Measurements from ENCODE around the gene CFL2. TPM values are rescaled to one million over a fixed set of nuclear protein-coding genes. Genes with fewer than 3 reads are reported as not detected.

The CFL2 gene
- total RNA-seq, 5 donors from 2014 or later (not counting 1 experiment from before 2014, with no cell fraction given), result 10.7 to 27.3 (median 13.9) TPM

- no peak for ATAC-seq (replicated peaks in 1 of 4)
- Histone ChIP-seq H3K4me3 (ENCODE audit: control insufficient read depth in 1 of 2, extremely low read depth in 1 of 2, low read length in 1 of 2) (no peak overlapping the region), H3K36me3 (ENCODE audit: control insufficient read depth in 2 of 2, extremely low read depth in 1 of 2, insufficient read depth in 1 of 2, low read length in 1 of 2) (no peaks in the 10 kb centered on the region), H3K9me3 (no peaks in the 10 kb centered on the region), H3K27ac (ENCODE audit: low read length) (no peak overlapping the region), H3K4me1 (ENCODE audit: control insufficient read depth in 1 of 2, extremely low read depth in 1 of 2, insufficient read depth in 2 of 2, low read length in 2 of 2) (peaks cover 0 to 4% of the 10 kb centered on the region in 2 experiments), H3K27me3 (replicated peaks in 1 of 2; ENCODE audit: control insufficient read depth in 2 of 2, extremely low read depth in 1 of 2, insufficient read depth in 2 of 2, low read length in 1 of 2) (no peaks in the 10 kb centered on the region)
- Mint-ChIP-seq H3K36me3 (no peaks in the 10 kb centered on the region), H3K4me1 (peaks cover 6 to 8% (median 7%) of the 10 kb centered on the region in 3 donors), H3K4me3 (no peak overlapping the region), H3K27me3 (no peaks in the 10 kb centered on the region), H3K27ac (no peak overlapping the region), H3K9me3 (no peaks in the 10 kb centered on the region)
- CTCF ChIA-PET, result interaction anchor here (0.7 to 2.3 kb wide), 4 partner anchors 18 to 123 kb away, joined by 4 to 21 read pairs (median 4); no protein-coding TSS in a partner anchor
- WGBS (ENCODE audit: insufficient coverage), result 100% methylated on average over 1 of the region's 3 CpGs
- POLR2A ChIA-PET, result no interaction called here
- no peak for DNase-seq
Measured at GRCh38 chr14:34723867-34724266, 9.5 kb upstream of the CFL2 start.

- Histone ChIP-seq H3K27me3 (replicated peaks in 1 of 2; ENCODE audit: control insufficient read depth in 2 of 2, extremely low read depth in 1 of 2, insufficient read depth in 2 of 2, low read length in 1 of 2) (no peaks in the 10 kb centered on the region), H3K27ac (ENCODE audit: low read length) (no peak overlapping the region), H3K4me3 (ENCODE audit: control insufficient read depth in 1 of 2, extremely low read depth in 1 of 2, low read length in 1 of 2) (no peak overlapping the region), H3K4me1 (ENCODE audit: control insufficient read depth in 1 of 2, extremely low read depth in 1 of 2, insufficient read depth in 2 of 2, low read length in 2 of 2) (peaks cover 0 to 4% of the 10 kb centered on the region in 2 experiments), H3K36me3 (ENCODE audit: control insufficient read depth in 2 of 2, extremely low read depth in 1 of 2, insufficient read depth in 1 of 2, low read length in 1 of 2) (no peaks in the 10 kb centered on the region), H3K9me3 (no peaks in the 10 kb centered on the region)
- POLR2A ChIA-PET, result interaction anchor here in 1 of 2 donors (0.6 kb wide), 1 partner anchor 682 kb away, joined by 3 read pairs; no protein-coding TSS in a partner anchor
- no peak overlapping the region for H3K27ac Mint-ChIP-seq
- DNase-seq (peak in 21 of 35 experiments; percentile 3 to 72 (median 15)), ATAC-seq (replicated peaks in 1 of 4) (peak in 3 of 4 experiments; percentile 34 to 58 (median 49))
- H3K9me3 Mint-ChIP-seq, result no peaks in the 10 kb centered on the region
- H3K36me3 Mint-ChIP-seq, result no peaks in the 10 kb centered on the region
- no peaks in the 10 kb centered on the region for H3K27me3 Mint-ChIP-seq
- WGBS (ENCODE audit: insufficient coverage), result 46% methylated on average over 3 of the region's 10 CpGs
- H3K4me3 Mint-ChIP-seq, result no peak overlapping the region
- CTCF ChIA-PET, result interaction anchor here (0.7 to 2.3 kb wide), 15 partner anchors 8 to 391 kb away, joined by 3 to 24 read pairs (median 4); partner anchors contain the start of genes CFL2 (in 1 of the 2) and FAM177A1 (in 1 of the 2)
- peaks cover 6 to 8% (median 7%) of the 10 kb centered on the region in 3 donors for H3K4me1 Mint-ChIP-seq
Measured at GRCh38 chr14:34722723-34723545, 8.5 kb upstream of the CFL2 start.

DNA sequence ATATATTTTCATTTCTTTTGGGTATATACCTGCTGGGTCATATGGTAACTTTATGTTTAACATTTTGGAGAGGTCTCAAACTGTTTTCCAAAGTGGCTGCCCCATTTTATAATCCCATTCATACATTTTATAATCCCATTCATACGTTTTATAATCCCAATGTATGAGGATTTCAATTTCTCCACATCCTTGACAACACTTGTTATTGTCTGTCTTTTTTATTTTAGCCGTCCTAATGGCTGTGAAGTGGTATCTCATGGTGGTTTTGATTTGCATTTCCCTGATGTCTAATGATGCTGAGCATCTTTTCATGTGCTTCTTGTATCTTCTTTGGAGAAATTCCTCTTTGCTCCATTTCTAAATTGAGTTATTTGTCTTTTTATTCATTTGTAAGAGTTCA lies 6.7 kb upstream of the CFL2 start:
- H3K9me3 ChIP-seq, result no peaks in the 10 kb centered on the region
- Mint-ChIP-seq H3K27me3 (no peaks in the 10 kb centered on the region), H3K4me1 (peaks cover 6 to 9% (median 7%) of the 10 kb centered on the region in 3 donors), H3K9me3 (no peaks in the 10 kb centered on the region), H3K4me3 (no peak overlapping the region), H3K36me3 (no peaks in the 10 kb centered on the region), H3K27ac (no peak overlapping the region)
- no peaks in the 10 kb centered on the region for H3K27me3 ChIP-seq (replicated peaks in 1 of 2; ENCODE audit: control insufficient read depth in 2 of 2, extremely low read depth in 1 of 2, insufficient read depth in 2 of 2, low read length in 1 of 2)
- no peak overlapping the region for H3K27ac ChIP-seq (ENCODE audit: low read length)
- DNase-seq (no peak), ATAC-seq (replicated peaks in 1 of 4) (no peak)
- CTCF ChIA-PET, result interaction anchor here (0.5 to 1.4 kb wide), 2 partner anchors 49 to 139 kb away, joined by 4 to 5 read pairs; no protein-coding TSS in a partner anchor
- peaks cover 0 to 4% of the 10 kb centered on the region in 2 experiments for H3K4me1 ChIP-seq (ENCODE audit: control insufficient read depth in 1 of 2, extremely low read depth in 1 of 2, insufficient read depth in 2 of 2, low read length in 2 of 2)
- no peaks in the 10 kb centered on the region for H3K36me3 ChIP-seq (ENCODE audit: control insufficient read depth in 2 of 2, extremely low read depth in 1 of 2, insufficient read depth in 1 of 2, low read length in 1 of 2)
- H3K4me3 ChIP-seq (ENCODE audit: control insufficient read depth in 1 of 2, extremely low read depth in 1 of 2, low read length in 1 of 2), result no peak overlapping the region
- no CpG with 5 or more reads among the region's 2 CpGs for WGBS (ENCODE audit: insufficient coverage)
- POLR2A ChIA-PET, result no interaction called here

GRCh38 chr14:34718750-34719304 lies 4.4 kb upstream of the CFL2 start:
- Histone ChIP-seq H3K27ac (ENCODE audit: low read length) (no peak overlapping the region), H3K27me3 (replicated peaks in 1 of 2; ENCODE audit: control insufficient read depth in 2 of 2, extremely low read depth in 1 of 2, insufficient read depth in 2 of 2, low read length in 1 of 2) (no peaks in the 10 kb centered on the region), H3K9me3 (no peaks in the 10 kb centered on the region), H3K4me3 (ENCODE audit: control insufficient read depth in 1 of 2, extremely low read depth in 1 of 2, low read length in 1 of 2) (no peak overlapping the region), H3K36me3 (ENCODE audit: control insufficient read depth in 2 of 2, extremely low read depth in 1 of 2, insufficient read depth in 1 of 2, low read length in 1 of 2) (no peaks in the 10 kb centered on the region), H3K4me1 (ENCODE audit: control insufficient read depth in 1 of 2, extremely low read depth in 1 of 2, insufficient read depth in 2 of 2, low read length in 2 of 2) (peaks cover 3 to 11% of the 10 kb centered on the region in 2 experiments)
- Mint-ChIP-seq H3K4me3 (no peak overlapping the region), H3K27ac (no peak overlapping the region), H3K9me3 (no peaks in the 10 kb centered on the region), H3K27me3 (no peaks in the 10 kb centered on the region), H3K4me1 (peaks cover 19 to 22% (median 21%) of the 10 kb centered on the region in 3 donors), H3K36me3 (no peaks in the 10 kb centered on the region)
- no peak for ATAC-seq (replicated peaks in 1 of 4)
- POLR2A ChIA-PET, result no interaction called here
- DNase-seq, result no peak
- CTCF ChIA-PET, result interaction anchor here (0.6 to 1.5 kb wide), 4 partner anchors 9 to 932 kb away, joined by 3 to 5 read pairs (median 4); no protein-coding TSS in a partner anchor
- WGBS (ENCODE audit: insufficient coverage), result no CpG with 5 or more reads among the region's 4 CpGs

DNA sequence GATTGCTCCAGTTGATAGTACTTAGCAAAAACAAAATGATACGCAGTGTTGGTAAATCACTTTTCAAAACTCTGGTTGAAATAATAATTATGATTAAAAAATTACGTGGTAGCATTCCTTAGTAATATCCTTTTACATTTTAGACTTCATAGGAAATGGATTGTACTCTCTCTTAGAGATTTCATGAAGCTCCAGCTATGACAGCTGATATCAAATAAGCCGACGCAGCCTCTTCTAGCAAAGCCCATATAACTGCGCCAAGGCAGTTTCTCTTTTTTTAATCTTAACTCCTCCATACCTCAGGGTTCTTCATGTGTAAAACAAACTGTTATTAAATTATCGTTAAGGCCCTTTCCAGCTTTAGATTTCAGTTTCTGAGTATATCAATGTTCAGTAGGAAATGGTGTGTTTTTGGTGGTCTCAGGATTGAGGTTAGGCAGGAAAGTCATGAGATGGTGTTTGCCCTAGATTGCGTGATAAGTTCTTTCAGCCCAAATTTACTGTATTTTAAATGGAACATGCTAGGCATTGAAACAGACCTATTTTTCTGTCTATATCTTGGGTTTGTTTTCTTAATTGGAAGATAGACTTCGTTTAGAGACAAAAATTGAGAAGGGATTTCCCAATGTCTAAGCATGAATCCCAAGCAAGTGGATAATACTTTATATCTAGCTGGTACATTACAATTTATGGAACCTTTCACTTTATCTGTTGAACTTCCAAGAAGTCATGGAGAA lies 902 bp upstream of the CFL2 start:
- Histone ChIP-seq H3K27me3 (replicated peaks in 1 of 2; ENCODE audit: control insufficient read depth in 2 of 2, extremely low read depth in 1 of 2, insufficient read depth in 2 of 2, low read length in 1 of 2) (no peaks in the 10 kb centered on the region), H3K36me3 (ENCODE audit: control insufficient read depth in 2 of 2, extremely low read depth in 1 of 2, insufficient read depth in 1 of 2, low read length in 1 of 2) (peaks cover 0 to 2% of the 10 kb centered on the region in 2 donors), H3K27ac (ENCODE audit: low read length) (peak overlapping the region; percentile 48), H3K4me1 (ENCODE audit: control insufficient read depth in 1 of 2, extremely low read depth in 1 of 2, insufficient read depth in 2 of 2, low read length in 2 of 2) (peaks cover 8 to 10% of the 10 kb centered on the region in 2 experiments), H3K4me3 (ENCODE audit: control insufficient read depth in 1 of 2, extremely low read depth in 1 of 2, low read length in 1 of 2) (peak overlapping the region; percentile 62 to 79), H3K9me3 (no peaks in the 10 kb centered on the region)
- H3K27me3 Mint-ChIP-seq, result no peaks in the 10 kb centered on the region
- H3K27ac Mint-ChIP-seq, result peak overlapping the region; percentile 65 to 87
- ChIA-PET POLR2A (interaction anchor here in 1 of 2 donors (0.9 kb wide), 1 partner anchor 22 kb away, joined by 4 read pairs; no protein-coding TSS in a partner anchor), CTCF (interaction anchor here in 1 of 2 donors (0.6 kb wide), 1 partner anchor 8 kb away, joined by 3 read pairs; no protein-coding TSS in a partner anchor)
- no peaks in the 10 kb centered on the region for H3K9me3 Mint-ChIP-seq
- DNase-seq, result peak in 4 of 35 experiments; percentile 2 to 12 (median 4)
- no CpG with 5 or more reads among the region's 8 CpGs for WGBS (ENCODE audit: insufficient coverage)
- H3K36me3 Mint-ChIP-seq, result no peaks in the 10 kb centered on the region
- peak in 1 of 4 experiments; percentile 42 for ATAC-seq (replicated peaks in 1 of 4)
- H3K4me1 Mint-ChIP-seq, result peaks cover 25 to 33% (median 32%) of the 10 kb centered on the region in 3 donors
- peak overlapping the region; percentile 78 to 88 (median 82) for H3K4me3 Mint-ChIP-seq

Measured in T-cell (primary cell).